ENCODE measurements around the gene EFNB1. TPM values are rescaled to one million over a fixed set of nuclear protein-coding genes. Genes with fewer than 3 reads are reported as not detected.

EFNB1 gene
- polyA plus RNA-seq, 2 of the 4 experiments (the other 2 are of a cell fraction) = 3.5 to 3.7 TPM

GRCh38 chrX:68820476-68821110 is 8.2 kb upstream of the EFNB1 start:
- no peaks in the 10 kb centered on the region for H3K4me1 ChIP-seq
- no peak overlapping the region for H3K27ac ChIP-seq
- H3K4me2 ChIP-seq = no peak overlapping the region
- no peak for DNase-seq (ENCODE audit: low read depth in 1 of 2, low spot score in 1 of 2)
- 55% methylated on average over 6 of the region's 6 CpGs for WGBS (ENCODE audit: missing lambda C conversion rate)
- no peak for ATAC-seq
- CTCF ChIA-PET = interaction anchor here (0.7 to 16.6 kb wide), 8 partner anchors 7 to 637 kb away, joined by 3 to 327 read pairs (median 5); no protein-coding TSS in a partner anchor
- no peak for FAIRE-seq
- TF ChIP-seq MAZ (IDR thresholded peaks at IDR 0.05; ENCODE audit: borderline replicate concordance, low read depth, low read length) = no peak
- no peak for TF ChIP-seq CBX8 (IDR thresholded peaks at IDR 0.05)
- TF ChIP-seq ATOH8 (CRISPR knock-in tag; IDR thresholded peaks at IDR 0.05; ENCODE audit: low read depth) = no peak
- no peak for TF ChIP-seq PHF8 (IDR thresholded peaks at IDR 0.05; ENCODE audit: borderline replicate concordance, low read depth)
- TF ChIP-seq POLR2A (IDR thresholded peaks at IDR 0.05; ENCODE audit: low read length) = no peak
- no peak for TF ChIP-seq FOSB (CRISPR knock-in tag; IDR thresholded peaks at IDR 0.05)
- no peak for TF ChIP-seq HES2 (IDR thresholded peaks at IDR 0.05)
- TF ChIP-seq ZC3H11A (IDR thresholded peaks at IDR 0.05) = no peak
- no peak for TF ChIP-seq RARB (CRISPR knock-in tag; IDR thresholded peaks at IDR 0.05)
- TF ChIP-seq E2F6 (IDR thresholded peaks at IDR 0.05; ENCODE audit: borderline replicate concordance, low read depth) = no peak
- TF ChIP-seq ZSCAN20 (CRISPR knock-in tag; IDR thresholded peaks at IDR 0.05) = no peak
- TF ChIP-seq USF2 (IDR thresholded peaks at IDR 0.05) = no peak
- no peak overlapping the region for H3K4me3 ChIP-seq
- no peaks in the 10 kb centered on the region for H3K9me3 ChIP-seq
- POLR2A ChIA-PET = no interaction called here

GRCh38 chrX:68821616-68822015 is 7.2 kb upstream of the EFNB1 start:
- DNase-seq (ENCODE audit: low read depth in 1 of 2, low spot score in 1 of 2) (no peak), ATAC-seq (no peak), FAIRE-seq (no peak)
- TF ChIP-seq ESRRA (IDR thresholded peaks at IDR 0.05; ENCODE audit: borderline replicate concordance, low read length) = no peak
- no peak for TF ChIP-seq NFE2L2 (conservative IDR thresholded peaks at IDR 0.05; ENCODE audit: low read length)
- no peak overlapping the region for H3K4me2 ChIP-seq
- H3K4me1 ChIP-seq = no peaks in the 10 kb centered on the region
- ChIA-PET POLR2A (no interaction called here), CTCF (interaction anchor here (0.7 to 16.6 kb wide), 10 partner anchors 12 to 566 kb away, joined by 3 to 327 read pairs (median 5); no protein-coding TSS in a partner anchor)
- H3K4me3 ChIP-seq = no peak overlapping the region
- H3K9me3 ChIP-seq = no peaks in the 10 kb centered on the region
- WGBS (ENCODE audit: missing lambda C conversion rate) = 61% methylated on average over 3 of the region's 3 CpGs
- no peak overlapping the region for H3K27ac ChIP-seq

GRCh38 chrX:68822641-68823410 is 6.0 kb upstream of the EFNB1 start:
- WGBS (ENCODE audit: missing lambda C conversion rate) = under 1% methylated on average over 9 of the region's 14 CpGs
- ChIA-PET POLR2A (no interaction called here), CTCF (interaction anchor here (0.6 to 16.6 kb wide), 22 partner anchors 11 to 569 kb away, joined by 3 to 327 read pairs (median 4); no protein-coding TSS in a partner anchor)
- FAIRE-seq = peak; percentile 89
- H3K4me3 ChIP-seq = no peak overlapping the region
- DNase-seq (ENCODE audit: low read depth in 1 of 2, low spot score in 1 of 2) = peak; percentile 36 to 50
- H3K9me3 ChIP-seq = no peaks in the 10 kb centered on the region
- ATAC-seq = peak; percentile 80 to 93
- H3K4me2 ChIP-seq = peak overlapping the region; percentile 49
- H3K27ac ChIP-seq = no peak overlapping the region
- peak; percentile 75 to 79 for TF ChIP-seq RAD21 (conservative IDR thresholded peaks at IDR 0.05 in 1 of 2, IDR thresholded peaks at IDR 0.05 in 1 of 2)
- TF ChIP-seq RCOR1 (IDR thresholded peaks at IDR 0.05; ENCODE audit: low read depth, low read length) = no peak
- TF ChIP-seq HMGXB4 (CRISPR knock-in tag; IDR thresholded peaks at IDR 0.05; ENCODE audit: borderline replicate concordance) = no peak
- peak; percentile 57 for TF ChIP-seq SMC3 (IDR thresholded peaks at IDR 0.05)
- peak; percentile 61 for TF ChIP-seq CTCF (IDR thresholded peaks at IDR 0.05)
- TF ChIP-seq HOXB13 (CRISPR knock-in tag; IDR thresholded peaks at IDR 0.05; ENCODE audit: low read depth) = no peak
- H3K4me1 ChIP-seq = no peaks in the 10 kb centered on the region
